Prostate gland (tissue), 2 donors: Measurements from ENCODE around the gene RCC2.

ENCODE experiments used
- POLR2A ChIP-seq: fragments of 450-650 bp; IDR thresholded peaks from one replicate; pipeline ENCODE4 v1.6.1; 2016; ENCODE audit warnings: antibody characterized with exemption, mild to moderate bottlenecking
- TF ChIP-seq, protein P1 (sequence below), 4 experiments: fragments of 200-600 bp in 2 of 4; fragments of 450-650 bp in 2 of 4; sonication (generic) in 2 of 4; IDR thresholded peaks; 1 replicate in 3 of 4; 2 replicates in 1 of 4; pipeline ENCODE4 v1.5.1; 2016 to 2019; ENCODE audit warnings: antibody characterized with exemption in 4 of 4, mild to moderate bottlenecking in 2 of 4, moderate library complexity in 2 of 4

DNA sequence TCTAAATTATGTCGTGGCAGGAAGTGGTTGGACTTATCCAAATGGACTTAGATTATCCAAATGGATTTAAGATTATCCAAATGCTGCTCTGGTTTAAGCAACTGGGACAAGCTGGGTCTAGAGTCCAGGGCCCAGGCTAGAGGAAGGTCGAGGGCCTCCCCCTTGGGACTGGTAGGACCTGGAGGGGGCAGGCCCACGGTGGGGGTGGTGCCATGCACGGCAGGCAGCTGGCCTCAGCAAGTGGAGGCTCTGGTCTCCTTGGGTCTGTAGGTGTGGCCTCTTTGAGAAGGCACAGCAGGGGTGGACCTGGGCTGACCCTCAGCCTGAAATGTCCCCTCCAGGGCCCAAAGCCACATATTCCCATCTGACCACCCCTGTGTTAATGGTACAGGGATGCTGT, 37.6 kb downstream of the RCC2 start:
- TF ChIP-seq, protein P1, sequence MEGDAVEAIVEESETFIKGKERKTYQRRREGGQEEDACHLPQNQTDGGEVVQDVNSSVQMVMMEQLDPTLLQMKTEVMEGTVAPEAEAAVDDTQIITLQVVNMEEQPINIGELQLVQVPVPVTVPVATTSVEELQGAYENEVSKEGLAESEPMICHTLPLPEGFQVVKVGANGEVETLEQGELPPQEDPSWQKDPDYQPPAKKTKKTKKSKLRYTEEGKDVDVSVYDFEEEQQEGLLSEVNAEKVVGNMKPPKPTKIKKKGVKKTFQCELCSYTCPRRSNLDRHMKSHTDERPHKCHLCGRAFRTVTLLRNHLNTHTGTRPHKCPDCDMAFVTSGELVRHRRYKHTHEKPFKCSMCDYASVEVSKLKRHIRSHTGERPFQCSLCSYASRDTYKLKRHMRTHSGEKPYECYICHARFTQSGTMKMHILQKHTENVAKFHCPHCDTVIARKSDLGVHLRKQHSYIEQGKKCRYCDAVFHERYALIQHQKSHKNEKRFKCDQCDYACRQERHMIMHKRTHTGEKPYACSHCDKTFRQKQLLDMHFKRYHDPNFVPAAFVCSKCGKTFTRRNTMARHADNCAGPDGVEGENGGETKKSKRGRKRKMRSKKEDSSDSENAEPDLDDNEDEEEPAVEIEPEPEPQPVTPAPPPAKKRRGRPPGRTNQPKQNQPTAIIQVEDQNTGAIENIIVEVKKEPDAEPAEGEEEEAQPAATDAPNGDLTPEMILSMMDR (IDR thresholded peaks at IDR 0.05), result no peak
- TF ChIP-seq POLR2A, result no peak
